PC-3 (cell line): ENCODE measurements around the gene SLC4A5. TPM values are rescaled to one million over a fixed set of nuclear protein-coding genes. Genes with fewer than 3 reads are reported as not detected.

Experiments used
- ATAC-seq: fragments of 200-7000 bp; cut with Tn5 transposase; 2 replicates; pipeline ENCODE4 v1.9.1; 2020; ENCODE audit warnings: mild to moderate bottlenecking, moderate library complexity
- BruUV-seq: library from RNA; stranded (reverse); fragments of 400-500 nt; replicated peaks from 2 replicates; lab custom pipeline; 2021; lab: Mats Ljungman, UMichigan
- CTCF ChIA-PET: fragments of 300-600 bp; sonication (Branson Sonifier 250); formaldehyde crosslinking; loops from one replicate; lab custom pipeline; 2022; ENCODE audit warnings: antibody characterized with exemption; lab: Charles Lee
- POLR2A ChIA-PET: fragments of 300-600 bp; sonication (Branson Sonifier 250); formaldehyde crosslinking; loops from one replicate; lab custom pipeline; 2022; ENCODE audit warnings: antibody characterized with exemption; ENCODE audit not compliant: unreplicated experiment; lab: Charles Lee
- DNase-seq: peaks from one replicate; pipeline ENCODE4 v3.0.0-alpha.2; 2015
- H2AFZ ChIP-seq: fragments of 300-600 bp; sonication (generic); 2 replicates; pipeline ENCODE4 v1.6.0; 2016; ENCODE audit warnings: antibody characterized with exemption, low read length
- H3F3A ChIP-seq: fragments of 300-600 bp; sonication (generic); one replicate; pipeline ENCODE4 v1.6.0; 2017; ENCODE audit warnings: antibody characterized with exemption, low read length, control low read depth, mild to moderate bottlenecking; ENCODE audit not compliant: unreplicated experiment
- H3K27ac ChIP-seq: fragments of 300-600 bp; sonication (generic); 2 replicates; pipeline ENCODE4 v1.5.1; 2016; ENCODE audit warnings: mild to moderate bottlenecking, low read length
- H3K27me3 ChIP-seq: fragments of 300-600 bp; sonication (generic); 2 replicates; pipeline ENCODE4 v1.6.1; 2016; ENCODE audit warnings: low read length, mixed read lengths
- H3K36me3 ChIP-seq: fragments of 300-600 bp; sonication (generic); 2 replicates; pipeline ENCODE4 v1.6.1; 2016; ENCODE audit warnings: low read depth, mixed run types, low read length, mixed read lengths
- H3K4me1 ChIP-seq: fragments of 300-600 bp; sonication (generic); 2 replicates; pipeline ENCODE4 v1.5.1; 2016; ENCODE audit warnings: low read length; ENCODE audit not compliant: insufficient read depth
- H3K4me2 ChIP-seq: fragments of 300-600 bp; sonication (generic); 2 replicates; pipeline ENCODE4 v1.6.0; 2016; ENCODE audit warnings: low read length
- H3K4me3 ChIP-seq: fragments of 300-600 bp; sonication (generic); 2 replicates; pipeline ENCODE4 v1.5.1; 2016; ENCODE audit warnings: mild to moderate bottlenecking, low read length, mixed read lengths
- H3K79me2 ChIP-seq: fragments of 300-600 bp; sonication (generic); 2 replicates; pipeline ENCODE4 v1.6.1; 2017; ENCODE audit warnings: low read length, mixed read lengths
- H3K9ac ChIP-seq: fragments of 300-600 bp; sonication (generic); 2 replicates; pipeline ENCODE4 v1.6.0; 2016; ENCODE audit warnings: mild to moderate bottlenecking, low read length
- H3K9me2 ChIP-seq: fragments of 300-600 bp; sonication (generic); replicated peaks from 2 replicates; pipeline ENCODE4 v1.6.1; 2016; ENCODE audit warnings: mixed run types, low read length, mixed read lengths
- H3K9me3 ChIP-seq: fragments of 300-600 bp; sonication (generic); 2 replicates; pipeline ENCODE4 v1.6.1; 2016; ENCODE audit warnings: low read length, mixed read lengths
- H4K20me1 ChIP-seq: fragments of 300-600 bp; sonication (generic); 2 replicates; pipeline ENCODE4 v1.6.1; 2016; ENCODE audit warnings: low read length, mixed read lengths
- CTCF ChIP-seq: fragments of 300-600 bp; sonication (generic); conservative IDR thresholded peaks from 2 replicates; pipeline ENCODE4 v1.5.1; 2017; ENCODE audit warnings: antibody characterized with exemption, low read depth, mild to moderate bottlenecking, low read length
- EZH2 ChIP-seq: fragments of 300-600 bp; sonication (generic); IDR thresholded peaks from one replicate; pipeline ENCODE4 v1.6.1; 2017; ENCODE audit warnings: antibody characterized with exemption, mild to moderate bottlenecking, low read length; ENCODE audit not compliant: unreplicated experiment
- EZH2phosphoT487 ChIP-seq: fragments of 300-600 bp; sonication (generic); IDR thresholded peaks from 2 replicates; pipeline ENCODE4 v1.6.1; 2018; ENCODE audit warnings: mild to moderate bottlenecking, antibody characterized with exemption, low read length, borderline replicate concordance
- intact Hi-C: fragments of 100-400 bp; cut with micrococcal nuclease; formaldehyde crosslinking; loops from 2 replicates; pipeline ENCODE4 v1.9.0; 2023
- total RNA-seq: library from RNA; depleted of rRNA; stranded (reverse); fragments of >200 nt; gene quantifications from 2 replicates; pipeline ENCODE4 v1.2.3, GENCODE V29; 2014

The SLC4A5 gene
- total RNA-seq, 1 experiment from 2014 or later = 2.4 TPM

- intact Hi-C loops = no loop called here
- no peaks in the 10 kb centered on the region for H3F3A ChIP-seq
- no peak for TF ChIP-seq CTCF
- no peak for TF ChIP-seq EZH2phosphoT487
- TF ChIP-seq EZH2 = no peak
- no peaks in the 10 kb centered on the region for H3K4me1 ChIP-seq
- no peaks in the 10 kb centered on the region for H3K27me3 ChIP-seq
- ChIA-PET POLR2A (no interaction called here), CTCF (interaction anchor here (0.5 kb wide), 1 partner anchor 102 kb away, joined by 3 read pairs; no protein-coding TSS in a partner anchor)
- H4K20me1 ChIP-seq = no peaks in the 10 kb centered on the region
- ATAC-seq (no peak), DNase-seq (no peak)
- no peak overlapping the region for H2AFZ ChIP-seq
- no peaks in the 10 kb centered on the region for H3K9me3 ChIP-seq
- H3K9ac ChIP-seq = no peak overlapping the region
- no peaks in the 10 kb centered on the region for H3K9me2 ChIP-seq
- H3K79me2 ChIP-seq = no peaks in the 10 kb centered on the region
- no TSS peak for BruUV-seq
- no peak overlapping the region for H3K4me3 ChIP-seq
- no peaks in the 10 kb centered on the region for H3K36me3 ChIP-seq
- H3K4me2 ChIP-seq = no peak overlapping the region
- H3K27ac ChIP-seq = no peak overlapping the region
Measured at GRCh38 chr2:74332550-74333174, 10.6 kb downstream of the SLC4A5 start.

DNA sequence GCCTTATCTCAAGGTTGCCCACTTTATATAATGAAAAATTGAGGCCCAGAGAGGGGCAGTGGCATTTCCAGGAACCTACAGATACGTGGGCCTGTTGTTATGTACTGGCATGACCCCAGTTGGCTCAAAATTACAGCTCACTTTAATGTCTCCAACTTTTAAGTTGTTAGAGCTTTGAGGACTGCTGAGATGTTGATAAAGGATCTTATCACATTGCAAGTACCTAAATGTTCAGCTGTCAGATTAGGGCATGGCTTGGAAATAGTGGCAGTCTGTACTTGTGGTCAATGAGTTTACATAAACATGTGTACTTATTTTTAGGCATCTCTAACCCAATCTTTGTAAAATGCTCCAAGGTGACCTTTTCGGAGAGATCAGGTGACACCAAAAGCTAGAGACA, 14.6 kb downstream of the SLC4A5 start:
- Histone ChIP-seq H3K9me3 (no peaks in the 10 kb centered on the region), H4K20me1 (no peaks in the 10 kb centered on the region), H3K36me3 (no peaks in the 10 kb centered on the region), H3K27ac (no peak overlapping the region), H3K4me2 (no peak overlapping the region), H3K4me3 (no peak overlapping the region), H3F3A (no peaks in the 10 kb centered on the region), H3K79me2 (no peaks in the 10 kb centered on the region), H3K27me3 (no peaks in the 10 kb centered on the region), H3K9ac (no peak overlapping the region), H3K4me1 (no peaks in the 10 kb centered on the region), H3K9me2 (no peaks in the 10 kb centered on the region), H2AFZ (no peak overlapping the region)
- DNase-seq (no peak), ATAC-seq (no peak)
- intact Hi-C loops = no loop called here
- ChIA-PET CTCF (no interaction called here), POLR2A (no interaction called here)
- no TSS peak for BruUV-seq
- TF ChIP-seq EZH2phosphoT487 (no peak), CTCF (no peak), EZH2 (no peak)

DNA sequence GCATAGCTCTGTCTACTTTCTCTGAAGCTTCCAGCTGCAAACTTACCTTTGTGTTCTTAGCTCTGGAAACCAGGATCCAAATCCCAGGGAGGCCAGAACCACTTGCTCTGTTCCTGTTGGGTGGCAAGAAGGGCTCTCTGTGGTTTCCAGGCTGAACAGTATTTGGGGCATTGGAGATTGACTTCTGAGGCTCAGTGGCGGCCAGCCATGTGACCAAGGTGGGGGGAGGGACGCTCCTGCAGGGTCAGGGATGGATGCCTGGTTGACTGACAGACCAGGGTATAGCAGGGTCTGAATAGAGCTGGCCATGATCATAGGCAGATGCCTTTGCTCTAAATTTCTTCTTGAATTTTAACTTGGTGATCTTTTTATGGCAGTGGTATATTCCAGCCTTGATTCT, 15.1 kb downstream of the SLC4A5 start:
- H3K4me3 ChIP-seq = no peak overlapping the region
- H3K4me2 ChIP-seq = no peak overlapping the region
- TF ChIP-seq EZH2 (no peak), EZH2phosphoT487 (no peak), CTCF (no peak)
- H2AFZ ChIP-seq = no peak overlapping the region
- intact Hi-C loops = no loop called here
- no peaks in the 10 kb centered on the region for H3K9me2 ChIP-seq
- no peaks in the 10 kb centered on the region for H3K79me2 ChIP-seq
- H3F3A ChIP-seq = no peaks in the 10 kb centered on the region
- H4K20me1 ChIP-seq = no peaks in the 10 kb centered on the region
- DNase-seq = no peak
- no peaks in the 10 kb centered on the region for H3K9me3 ChIP-seq
- no peaks in the 10 kb centered on the region for H3K27me3 ChIP-seq
- H3K4me1 ChIP-seq = no peaks in the 10 kb centered on the region
- ChIA-PET POLR2A (no interaction called here), CTCF (no interaction called here)
- no peak overlapping the region for H3K9ac ChIP-seq
- ATAC-seq = no peak
- H3K36me3 ChIP-seq = no peaks in the 10 kb centered on the region
- BruUV-seq = no TSS peak
- no peak overlapping the region for H3K27ac ChIP-seq
